H9 (cell line): ENCODE measurements around the gene SLC34A3. TPM values are rescaled to one million over a fixed set of nuclear protein-coding genes. Genes with fewer than 3 reads are reported as not detected.
A peak's percentile ranks its signal among the peaks of the same experiment; 100 is the strongest.
"Not testable (repeated sequence)": the region's sequence is repeated elsewhere in the genome, so short reads cannot be mapped to it uniquely, and the experiment has no call there.

ENCODE experiments used
- DNase-seq: peaks from one replicate; pipeline ENCODE4 v3.0.0-alpha.2; 2017
- H2AFZ ChIP-seq: one replicate; pipeline ENCODE4 v1.6.1; 2013; ENCODE audit warnings: mild to moderate bottlenecking, low read length, control low read depth, moderate library complexity
- H2AK5ac ChIP-seq: 2 replicates; pipeline ENCODE4 v1.6.1; 2013; ENCODE audit warnings: low read length, control low read depth, mixed read lengths; ENCODE audit not compliant: insufficient read length
- H2BK120ac ChIP-seq: one replicate; pipeline ENCODE4 v1.6.1; 2013; ENCODE audit warnings: low read depth, mild to moderate bottlenecking, low read length, control low read depth, inconsistent platforms; ENCODE audit not compliant: poor library complexity, severe bottlenecking
- H2BK12ac ChIP-seq: 2 replicates; pipeline ENCODE4 v1.6.1; 2013; ENCODE audit warnings: low read length, control low read depth, mixed read lengths, low read depth; ENCODE audit not compliant: insufficient read length
- H2BK15ac ChIP-seq: 2 replicates; pipeline ENCODE4 v1.6.1; 2013; ENCODE audit warnings: low read depth, low read length, control low read depth
- H2BK20ac ChIP-seq: one replicate; pipeline ENCODE4 v1.6.1; 2013; ENCODE audit warnings: low read depth, mild to moderate bottlenecking, low read length, control low read depth, inconsistent platforms; ENCODE audit not compliant: poor library complexity, severe bottlenecking
- H2BK5ac ChIP-seq: 2 replicates; pipeline ENCODE4 v1.6.1; 2013; ENCODE audit warnings: low read length, control low read depth, mixed read lengths; ENCODE audit not compliant: insufficient read length
- H3K14ac ChIP-seq: 2 replicates; pipeline ENCODE4 v1.6.1; 2013; ENCODE audit warnings: low read length, control low read depth; ENCODE audit not compliant: insufficient read depth
- H3K18ac ChIP-seq: 2 replicates; pipeline ENCODE4 v1.6.1; 2013; ENCODE audit warnings: low read depth, mild to moderate bottlenecking, mixed read lengths, low read length, control low read depth; ENCODE audit not compliant: insufficient read length
- H3K23ac ChIP-seq: 2 replicates; pipeline ENCODE4 v1.6.1; 2013; ENCODE audit warnings: low read length, control low read depth, mixed read lengths, low read depth; ENCODE audit not compliant: insufficient read length
- H3K23me2 ChIP-seq: 2 replicates; pipeline ENCODE4 v1.6.1; 2013; ENCODE audit warnings: low read depth, mild to moderate bottlenecking, mixed read lengths, low read length, control low read depth; ENCODE audit not compliant: insufficient read length, poor library complexity, severe bottlenecking
- H3K27ac ChIP-seq: 2 replicates; pipeline ENCODE4 v1.5.1; 2013; ENCODE audit warnings: low read length, control low read depth, mixed read lengths, low read depth; ENCODE audit not compliant: insufficient read length
- H3K27me3 ChIP-seq: 2 replicates; pipeline ENCODE4 v1.6.1; 2013; ENCODE audit warnings: low read length, control low read depth, inconsistent platforms; ENCODE audit not compliant: insufficient read depth
- H3K4ac ChIP-seq: 2 replicates; pipeline ENCODE4 v1.6.1; 2013; ENCODE audit warnings: low read depth, mild to moderate bottlenecking, control low read depth, inconsistent platforms, low read length, moderate library complexity
- H3K4me1 ChIP-seq: 2 replicates; pipeline ENCODE4 v1.6.1; 2013; ENCODE audit warnings: low read length, control low read depth, inconsistent platforms; ENCODE audit not compliant: insufficient read depth
- H3K4me2 ChIP-seq: 2 replicates; pipeline ENCODE4 v1.6.1; 2013; ENCODE audit warnings: low read length, control low read depth, mixed read lengths; ENCODE audit not compliant: insufficient read length, insufficient read depth
- H3K56ac ChIP-seq: 2 replicates; pipeline ENCODE4 v1.6.1; 2013; ENCODE audit warnings: low read depth, mild to moderate bottlenecking, mixed read lengths, low read length, control low read depth; ENCODE audit not compliant: insufficient read length
- H3K79me1 ChIP-seq: 2 replicates; pipeline ENCODE4 v1.6.1; 2013; ENCODE audit warnings: low read depth, mild to moderate bottlenecking, moderate library complexity, low read length, control low read depth, inconsistent platforms; ENCODE audit not compliant: insufficient read depth, poor library complexity, severe bottlenecking
- H3K79me2 ChIP-seq: 2 replicates; pipeline ENCODE4 v1.6.1; 2013; ENCODE audit warnings: low read length, control low read depth, inconsistent platforms; ENCODE audit not compliant: insufficient read depth
- H3K9ac ChIP-seq: 2 replicates; pipeline ENCODE4 v1.6.1; 2013; ENCODE audit warnings: low read length, control low read depth, mixed read lengths; ENCODE audit not compliant: insufficient read length; ENCODE audit errors: extremely low read depth
- H3K9me3 ChIP-seq: one replicate; pipeline ENCODE4 v1.6.1; 2013; ENCODE audit warnings: low read depth, low read length, inconsistent platforms; ENCODE audit not compliant: control insufficient read depth
- H3T11ph ChIP-seq: one replicate; pipeline ENCODE4 v1.6.1; 2013; ENCODE audit warnings: mild to moderate bottlenecking, low read length, control low read depth, inconsistent platforms
- H4K20me1 ChIP-seq: one replicate; pipeline ENCODE4 v1.6.1; 2013; ENCODE audit not compliant: control insufficient read depth, insufficient read length, insufficient read depth
- H4K5ac ChIP-seq: 2 replicates; pipeline ENCODE4 v1.6.1; 2013; ENCODE audit warnings: low read depth, mild to moderate bottlenecking, mixed read lengths, low read length, control low read depth; ENCODE audit not compliant: insufficient read length
- H4K8ac ChIP-seq: replicated peaks from 2 replicates; pipeline ENCODE4 v1.6.1; 2013; ENCODE audit warnings: low read length, control low read depth, mixed read lengths, low read depth; ENCODE audit not compliant: insufficient read length
- H4K91ac ChIP-seq: 2 replicates; pipeline ENCODE4 v1.6.1; 2013; ENCODE audit warnings: low read depth, mild to moderate bottlenecking, moderate library complexity, mixed read lengths, low read length, control low read depth; ENCODE audit not compliant: insufficient read length
- H3K27ac Mint-ChIP-seq, 3 experiments: 2 replicates in 2 of 3; 3 replicates in 1 of 3; pipeline ENCODE4 v1.8.0; 2020 to 2021; ENCODE audit warnings: mixed read lengths in 3 of 3, mild to moderate bottlenecking in 1 of 3, moderate library complexity in 1 of 3
- H3K27me3 Mint-ChIP-seq: 2 replicates; pipeline ENCODE4 v1.8.0; 2021; ENCODE audit warnings: low read depth, mild to moderate bottlenecking, moderate library complexity, mixed read lengths
- H3K36me3 Mint-ChIP-seq, 3 experiments: 2 replicates in 2 of 3; 3 replicates in 1 of 3; pipeline ENCODE4 v1.8.0; 2020 to 2021; ENCODE audit warnings: low read depth in 3 of 3, mixed read lengths in 3 of 3; ENCODE audit not compliant: insufficient read depth in 1 of 3
- H3K4me1 Mint-ChIP-seq, 2 experiments: 2 replicates each; pipeline ENCODE4 v1.8.0; 2020; ENCODE audit warnings: mixed read lengths in 2 of 2
- H3K4me3 Mint-ChIP-seq, 2 experiments: 2 replicates in 1 of 2; 3 replicates in 1 of 2; pipeline ENCODE4 v1.8.0; 2020 to 2021; ENCODE audit warnings: mild to moderate bottlenecking in 2 of 2, mixed read lengths in 2 of 2, moderate library complexity in 1 of 2
- H3K9me3 Mint-ChIP-seq, 2 experiments: 2 replicates in 1 of 2; 3 replicates in 1 of 2; pipeline ENCODE4 v1.8.0; 2020; ENCODE audit warnings: mild to moderate bottlenecking in 2 of 2, mixed read lengths in 2 of 2, moderate library complexity in 1 of 2
- WGBS: extraction: QIAGEN DNeasy Blood & Tissue Kit; methylation state at CpG from one replicate; pipeline ENCODE4 v1.1.7; 2013; ENCODE audit warnings: missing lambda C conversion rate, low lambda C conversion rate, mixed read lengths; ENCODE audit not compliant: insufficient read length; ENCODE audit errors: extremely low coverage; 5-methylcytosine and 5-hydroxymethylcytosine counted together
- total RNA-seq: library from RNA; stranded (reverse); gene quantifications from 2 replicates; pipeline ENCODE4 v1.2.1, GENCODE V29; 2021
- TF ChIP-seq, protein P1 (sequence below): fragments of 200-600 bp; sonication (generic); conservative IDR thresholded peaks from 3 replicates; pipeline ENCODE4 v1.8.0; 2021; ENCODE audit warnings: antibody characterized with exemption, mild to moderate bottlenecking

SLC34A3 gene
- total RNA-seq, 1 experiment from 2014 or later: not detected

DNA sequence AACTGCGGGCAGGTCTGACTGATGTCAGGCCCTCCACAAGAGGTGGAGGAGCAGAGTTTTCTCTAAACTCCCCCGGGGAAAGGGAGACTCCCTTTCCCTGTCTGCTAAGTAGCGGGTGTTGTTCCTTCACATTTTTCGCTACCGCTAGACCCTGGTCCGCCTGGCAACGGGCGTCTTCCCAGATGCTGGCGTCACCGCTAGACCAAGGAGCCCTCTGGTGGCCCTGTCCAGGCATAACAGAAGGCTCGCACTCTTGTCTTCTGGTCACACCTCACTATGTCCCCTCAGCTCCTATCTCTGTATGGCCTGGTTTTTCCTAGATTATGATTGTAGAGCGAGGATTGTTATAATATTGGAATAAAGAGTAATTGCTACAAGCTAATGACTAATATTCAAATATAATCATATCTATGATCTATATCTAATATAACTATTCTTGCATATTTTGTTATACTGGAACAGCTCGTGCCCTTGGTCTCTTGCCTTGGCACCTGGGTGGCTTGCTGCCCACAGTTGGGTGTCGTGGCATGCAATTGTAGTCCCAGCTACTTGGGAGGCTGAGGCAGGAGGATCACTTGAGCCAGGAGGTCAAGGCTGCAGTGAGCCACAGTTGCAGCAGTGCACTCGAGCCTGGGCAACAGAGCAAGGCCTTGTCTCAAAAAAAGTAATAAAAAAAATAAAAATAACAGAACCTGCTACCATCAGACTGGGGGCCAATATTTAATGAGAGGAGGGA lies 31.6 kb downstream of the SLC34A3 start:
- H3K4me2 ChIP-seq, DNase-seq, H4K8ac ChIP-seq, H3K9ac ChIP-seq, H3K4me1 Mint-ChIP-seq, H4K5ac ChIP-seq, H2BK5ac ChIP-seq, H3K23ac ChIP-seq, H3K79me1 ChIP-seq, H3K14ac ChIP-seq, H2BK12ac ChIP-seq, H2AFZ ChIP-seq, H3K9me3 ChIP-seq, H2AK5ac ChIP-seq, H3K27me3 ChIP-seq, H3K4me3 Mint-ChIP-seq, H4K20me1 ChIP-seq, H3K27me3 Mint-ChIP-seq, H3K27ac Mint-ChIP-seq, H3K4ac ChIP-seq, H3T11ph ChIP-seq, H3K79me2 ChIP-seq, H4K91ac ChIP-seq, H2BK120ac ChIP-seq, H2BK20ac ChIP-seq, H3K9me3 Mint-ChIP-seq, H3K23me2 ChIP-seq, H2BK15ac ChIP-seq, H3K56ac ChIP-seq, H3K4me1 ChIP-seq, H3K18ac ChIP-seq, H3K27ac ChIP-seq: not testable (repeated sequence)
- no CpG with 5 or more reads among the region's 15 CpGs for WGBS
- TF ChIP-seq, protein P1, sequence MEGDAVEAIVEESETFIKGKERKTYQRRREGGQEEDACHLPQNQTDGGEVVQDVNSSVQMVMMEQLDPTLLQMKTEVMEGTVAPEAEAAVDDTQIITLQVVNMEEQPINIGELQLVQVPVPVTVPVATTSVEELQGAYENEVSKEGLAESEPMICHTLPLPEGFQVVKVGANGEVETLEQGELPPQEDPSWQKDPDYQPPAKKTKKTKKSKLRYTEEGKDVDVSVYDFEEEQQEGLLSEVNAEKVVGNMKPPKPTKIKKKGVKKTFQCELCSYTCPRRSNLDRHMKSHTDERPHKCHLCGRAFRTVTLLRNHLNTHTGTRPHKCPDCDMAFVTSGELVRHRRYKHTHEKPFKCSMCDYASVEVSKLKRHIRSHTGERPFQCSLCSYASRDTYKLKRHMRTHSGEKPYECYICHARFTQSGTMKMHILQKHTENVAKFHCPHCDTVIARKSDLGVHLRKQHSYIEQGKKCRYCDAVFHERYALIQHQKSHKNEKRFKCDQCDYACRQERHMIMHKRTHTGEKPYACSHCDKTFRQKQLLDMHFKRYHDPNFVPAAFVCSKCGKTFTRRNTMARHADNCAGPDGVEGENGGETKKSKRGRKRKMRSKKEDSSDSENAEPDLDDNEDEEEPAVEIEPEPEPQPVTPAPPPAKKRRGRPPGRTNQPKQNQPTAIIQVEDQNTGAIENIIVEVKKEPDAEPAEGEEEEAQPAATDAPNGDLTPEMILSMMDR: peak; percentile 66
- peaks cover 10 to 46% (median 36%) of the 10 kb centered on the region in 3 experiments; a peak in 6 of 7 replicates for H3K36me3 Mint-ChIP-seq
